NCI-H526 (cell line): Measurements from ENCODE around the gene FOXP4.

Experiments
- DNase-seq, 2 experiments: peaks; one replicate each; lab custom pipeline; 2025; lab: John Stamatoyannopoulos, UW

The FOXP4 gene

DNA sequence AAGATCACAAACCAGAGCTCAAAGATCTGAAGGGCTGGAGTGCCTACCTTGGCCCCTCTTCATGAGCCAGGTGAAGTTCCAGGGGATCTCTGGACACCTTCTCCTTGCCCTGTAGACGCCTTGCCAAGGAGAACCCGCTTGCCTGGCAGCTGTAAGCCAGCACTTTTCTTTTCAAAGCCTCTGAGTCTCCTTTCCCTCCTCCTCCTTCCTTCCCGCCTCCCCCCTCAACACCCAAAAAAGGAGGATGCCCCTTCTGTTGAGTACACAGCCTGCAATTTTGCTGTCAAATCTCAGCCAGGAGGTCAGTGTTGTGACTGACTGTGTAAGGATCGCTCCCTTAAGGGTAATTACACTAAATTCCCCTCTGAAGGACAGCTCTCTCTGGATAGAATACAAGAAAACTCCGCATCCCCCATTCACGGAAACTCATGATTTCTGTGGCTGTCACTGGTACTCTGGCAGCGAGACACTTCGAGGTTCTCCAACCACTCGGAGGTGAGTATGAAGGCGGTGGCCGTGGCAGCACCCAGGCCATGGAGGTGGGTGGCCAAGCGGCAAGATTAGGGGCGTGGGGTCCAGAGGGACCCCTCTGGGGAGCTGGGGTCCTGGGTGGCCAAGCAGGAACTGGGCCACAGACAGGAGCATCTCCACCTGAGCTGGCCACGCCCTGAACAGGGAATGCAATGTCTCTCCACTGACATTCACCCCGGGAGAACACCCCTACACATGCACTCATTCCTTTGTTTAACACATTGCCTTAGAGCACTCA, 23.2 kb upstream of the FOXP4 start:
- no peak for DNase-seq

- DNase-seq, result no peak
Measured at GRCh38 chr6:41523915-41524633, 22.1 kb upstream of the FOXP4 start.

DNA sequence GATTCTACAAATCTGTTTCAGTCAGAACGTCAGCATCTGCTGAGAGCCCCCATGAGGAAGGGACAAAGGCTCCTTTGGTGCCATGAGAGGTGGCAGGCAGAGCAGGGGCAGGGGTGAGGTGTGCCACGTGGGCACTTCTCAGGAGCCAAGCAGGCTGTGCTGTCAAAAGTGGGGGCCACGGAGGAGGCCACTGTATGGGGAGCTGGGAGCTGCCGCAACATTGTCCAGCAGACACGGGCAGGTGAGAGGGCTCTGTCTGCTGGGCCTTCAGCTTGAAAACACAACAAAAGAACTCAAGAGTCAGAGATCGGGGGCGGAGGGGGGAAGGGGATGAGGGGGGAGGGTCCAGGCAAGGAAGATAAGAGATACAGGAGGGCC, 21.6 kb upstream of the FOXP4 start:
- DNase-seq, result no peak

DNA sequence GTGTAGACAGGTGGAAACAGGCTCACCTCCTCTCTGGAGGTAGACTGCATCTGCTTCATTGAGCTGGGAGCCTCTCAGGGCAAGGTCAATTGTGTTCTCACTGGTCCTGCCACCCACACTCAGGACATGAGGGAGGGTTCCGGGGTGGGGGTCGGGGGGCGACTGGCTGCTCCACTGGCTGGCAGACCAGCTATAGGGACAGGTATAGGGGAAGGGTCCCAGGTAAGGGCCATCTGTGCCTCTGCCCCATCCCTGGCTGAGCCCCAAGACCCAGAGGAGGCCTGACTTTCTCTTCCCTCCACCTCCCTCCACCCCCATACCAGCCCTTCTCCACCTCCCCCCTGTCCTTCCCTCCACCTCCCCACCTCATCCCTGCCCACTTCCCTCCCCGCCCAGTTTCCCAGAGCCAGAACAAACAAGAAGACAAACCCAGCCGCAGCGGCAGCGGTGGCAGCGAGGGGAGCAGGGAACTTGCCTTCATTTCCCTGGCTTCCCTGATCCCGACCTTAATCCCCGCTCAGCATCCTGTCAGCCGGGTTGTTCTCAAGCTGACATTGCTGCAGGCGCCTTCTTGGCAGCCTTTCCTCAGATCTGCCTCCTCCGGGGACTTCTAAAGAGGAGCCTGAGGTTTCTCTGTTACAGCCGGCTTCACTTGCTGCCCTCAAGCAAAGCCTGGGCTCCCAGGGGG, 18.3 kb upstream of the FOXP4 start:
- DNase-seq, result peak in 1 of 2 experiments; percentile 39

DNA sequence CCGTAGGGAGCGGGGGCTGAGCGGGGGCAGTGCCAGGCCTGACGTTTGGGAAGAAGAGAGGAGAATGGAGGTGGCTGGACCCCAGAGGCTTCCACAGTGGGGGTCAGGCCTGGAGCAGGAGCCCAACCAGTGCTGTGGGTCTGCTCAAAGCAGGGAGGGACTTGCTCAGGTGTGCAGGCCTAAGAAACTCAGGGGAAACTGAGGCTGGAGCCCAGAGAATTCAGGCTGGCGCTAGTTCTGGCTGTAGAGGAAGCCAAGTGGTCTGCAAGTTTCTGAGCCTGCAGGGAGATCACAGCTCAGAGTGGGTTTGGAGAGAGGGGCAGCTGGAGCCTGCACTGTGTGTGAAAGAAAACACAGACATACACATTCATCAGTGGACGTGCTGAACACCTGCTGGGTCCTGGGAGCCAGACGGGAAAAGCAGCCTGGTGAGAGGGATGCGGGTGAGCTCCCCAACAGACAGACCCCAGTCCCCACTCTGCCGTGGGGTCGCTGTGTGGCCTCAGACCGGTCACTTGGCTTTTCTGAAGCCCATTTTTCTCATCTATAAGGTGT, 17.7 kb upstream of the FOXP4 start:
- no peak for DNase-seq

GRCh38 chr6:41529049-41529448, 17.1 kb upstream of the FOXP4 start:
- DNase-seq, result no peak

DNA sequence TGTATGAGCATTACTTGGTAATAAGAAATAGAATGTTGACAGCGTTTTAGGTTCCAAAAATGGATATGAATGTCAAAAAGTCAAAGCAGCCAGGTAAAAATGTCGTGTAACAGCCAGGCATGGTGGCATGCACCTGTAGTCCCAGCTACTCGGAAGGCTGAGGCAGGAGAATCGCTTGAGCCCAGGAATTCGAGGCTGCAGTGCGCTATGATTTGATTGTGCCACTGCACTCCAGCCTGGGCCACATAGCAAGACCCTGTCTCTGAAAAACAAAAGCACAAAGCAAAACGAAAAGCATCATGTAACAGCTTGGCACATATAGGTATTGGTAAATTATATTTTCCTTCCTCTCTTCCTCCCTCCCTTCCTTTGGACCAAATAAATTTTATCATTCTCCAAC, 16.2 kb upstream of the FOXP4 start:
- DNase-seq, result no peak

- DNase-seq, result no peak
Measured at GRCh38 chr6:41530476-41530875, 15.7 kb upstream of the FOXP4 start.

DNA sequence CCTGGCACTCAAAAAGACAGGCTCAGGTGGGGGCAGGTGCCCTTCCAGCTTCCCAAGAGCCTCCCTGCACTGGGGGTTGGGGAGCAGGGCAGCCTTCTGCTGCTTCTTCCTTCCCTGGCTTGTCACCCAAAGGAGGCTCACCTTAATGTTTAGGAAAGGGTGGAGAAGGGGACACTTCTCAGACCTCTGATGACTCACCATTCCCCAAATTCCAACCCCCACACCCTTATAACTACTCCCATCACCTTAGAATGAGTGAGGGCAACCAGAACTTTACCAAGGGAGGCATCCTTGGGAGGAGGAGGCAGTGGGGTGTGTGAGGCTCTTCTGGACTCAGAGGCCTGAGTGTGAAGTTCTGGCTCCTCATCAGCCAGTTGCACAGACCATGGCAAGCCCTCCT, 15.2 kb upstream of the FOXP4 start:
- no peak for DNase-seq

DNA sequence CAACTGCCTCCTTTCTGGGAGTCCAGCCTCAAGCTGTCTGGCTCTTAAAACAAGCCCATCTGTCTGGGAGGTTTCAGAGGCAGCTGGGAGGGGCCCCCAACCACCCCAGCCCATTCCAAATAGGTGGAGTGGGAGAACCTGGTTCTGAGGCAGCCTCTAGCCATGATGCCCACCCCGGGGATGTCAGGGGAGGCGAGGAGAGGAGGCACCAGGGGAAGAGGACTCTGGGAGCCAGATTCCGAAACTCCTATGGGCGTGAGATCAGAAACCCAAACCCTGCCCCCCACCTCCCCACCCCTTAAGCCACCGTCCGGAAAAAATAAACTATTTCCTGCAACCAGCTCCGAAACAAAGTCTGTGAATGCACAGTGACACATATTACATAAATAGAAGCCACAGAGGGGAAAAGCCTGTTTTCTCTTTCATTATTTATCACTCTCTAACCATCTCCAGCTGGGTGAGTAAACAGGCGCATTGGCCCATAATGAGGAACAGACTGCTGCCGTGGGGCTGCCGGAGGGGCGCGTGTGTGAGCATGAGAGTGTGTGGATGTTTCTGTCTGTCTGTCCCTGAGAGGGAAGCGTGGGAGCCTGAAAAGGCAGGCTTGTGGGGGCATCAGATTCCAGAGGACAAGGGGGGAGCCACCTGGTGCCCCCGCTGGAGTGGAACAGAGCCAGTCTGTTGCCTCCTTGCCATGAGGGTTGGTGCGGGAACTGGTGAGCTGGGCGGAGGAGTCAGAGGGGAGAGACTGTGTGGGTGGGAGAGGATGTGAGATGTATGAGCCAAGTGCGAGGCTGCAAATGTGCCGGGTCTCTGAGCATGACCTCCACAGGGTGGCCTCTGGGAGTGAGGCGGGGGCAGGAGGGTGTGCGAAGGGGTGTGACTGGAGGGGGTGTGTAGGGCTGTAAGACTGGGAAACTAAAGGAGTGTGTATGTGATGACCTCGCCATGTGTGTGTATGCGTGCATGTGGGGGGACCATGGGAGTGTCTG, 14.3 kb upstream of the FOXP4 start:
- DNase-seq, result no peak

DNA sequence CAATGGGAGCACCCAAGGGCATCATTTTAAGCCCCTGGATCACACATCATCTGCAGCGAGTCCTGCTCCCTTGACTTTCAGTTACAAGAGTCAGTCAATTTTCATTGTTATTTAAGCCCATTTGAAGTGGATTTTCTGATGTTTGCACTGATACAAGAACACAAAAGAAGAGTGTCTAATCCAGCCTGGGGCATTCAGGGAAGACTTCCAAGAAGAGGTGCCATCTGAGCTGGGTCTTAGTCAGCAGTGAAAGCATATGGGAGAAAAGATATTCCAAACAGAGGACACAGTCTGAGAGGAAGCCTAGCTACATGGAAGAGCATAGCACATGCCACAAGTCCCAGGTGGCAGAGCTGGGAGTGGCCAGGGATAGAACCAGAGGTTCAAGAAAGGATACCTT, 10.4 kb upstream of the FOXP4 start:
- no peak for DNase-seq

DNA sequence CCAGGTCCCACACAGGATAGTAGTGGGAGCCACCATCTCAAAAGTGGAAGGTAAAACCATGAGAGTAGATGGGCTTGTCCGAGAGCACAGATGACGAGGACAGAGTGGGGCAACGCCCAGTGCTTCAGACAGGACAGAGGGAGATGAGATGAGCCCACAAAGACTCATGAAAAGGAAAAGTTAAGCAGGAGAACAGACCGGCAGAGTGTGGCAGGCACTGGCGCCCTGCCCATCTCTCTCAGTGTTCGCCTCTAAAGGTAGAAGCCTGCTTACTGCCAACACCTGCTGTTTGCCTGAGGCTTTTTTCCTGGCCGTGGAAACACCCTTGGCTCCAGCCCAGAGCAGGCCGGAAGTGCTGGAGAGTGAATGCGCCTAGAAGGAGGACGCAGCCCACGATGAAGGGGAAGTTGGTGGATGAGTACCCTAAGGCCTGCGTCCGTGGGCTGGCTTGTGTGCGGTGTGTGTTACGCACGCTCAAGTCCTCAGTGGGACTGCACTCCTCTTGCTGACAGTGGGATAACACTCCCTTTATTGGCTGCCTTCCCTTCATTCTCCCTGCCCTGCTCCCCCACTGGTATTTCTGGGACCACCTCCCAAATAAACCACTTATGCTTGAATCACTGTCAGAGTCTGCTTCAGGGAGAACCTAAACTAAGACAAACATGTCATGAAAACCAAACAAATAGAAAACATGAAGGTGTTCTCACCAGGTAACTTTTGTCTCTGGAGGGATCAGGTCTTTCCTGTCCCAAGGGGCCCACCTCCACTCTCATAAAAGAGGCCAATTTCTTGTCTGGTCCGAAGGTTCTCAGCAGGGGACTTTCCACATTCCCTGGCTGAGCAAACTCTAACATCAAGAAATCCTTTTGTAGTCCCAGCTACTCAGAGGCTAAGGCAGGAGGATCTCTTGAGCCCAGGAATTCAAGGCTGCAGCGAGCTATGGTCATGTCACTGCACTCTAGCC, 9.1 kb upstream of the FOXP4 start:
- DNase-seq, result peak; percentile 33 to 77

DNA sequence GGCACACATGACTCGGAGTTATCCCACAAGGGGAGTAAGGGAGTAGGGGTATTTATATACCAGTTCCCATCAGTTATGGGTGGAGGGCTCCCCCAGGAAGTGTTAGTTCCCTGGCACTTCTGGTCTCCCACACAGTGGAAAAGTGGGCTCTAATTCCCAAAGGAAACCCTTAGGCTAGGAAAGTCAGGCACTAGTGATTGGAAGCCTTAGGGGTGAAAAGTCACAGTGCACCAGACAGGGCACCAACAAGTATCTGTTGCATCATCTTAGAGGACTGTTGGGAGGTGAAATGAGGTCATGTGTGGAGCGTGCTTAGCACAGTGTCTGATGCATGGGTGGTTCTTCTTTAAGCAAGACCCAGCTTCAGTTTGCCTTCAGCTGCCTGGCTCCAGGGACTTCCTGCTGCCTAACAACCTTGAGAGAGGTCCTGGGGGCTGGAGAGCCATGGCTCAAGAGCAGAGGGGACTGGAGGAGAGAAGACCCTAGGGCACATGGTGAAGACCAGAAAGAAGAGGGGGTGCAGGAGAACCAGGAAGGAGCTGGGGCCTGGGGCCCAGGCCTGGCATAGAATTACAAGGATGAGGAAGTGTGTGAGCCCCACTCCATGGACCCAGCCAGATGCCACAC, 7.5 kb upstream of the FOXP4 start:
- DNase-seq, result no peak

- no peak for DNase-seq
Measured at GRCh38 chr6:41539204-41539603, 7.0 kb upstream of the FOXP4 start.

- DNase-seq, result no peak
Measured at GRCh38 chr6:41541364-41541763, 4.8 kb upstream of the FOXP4 start.

DNA sequence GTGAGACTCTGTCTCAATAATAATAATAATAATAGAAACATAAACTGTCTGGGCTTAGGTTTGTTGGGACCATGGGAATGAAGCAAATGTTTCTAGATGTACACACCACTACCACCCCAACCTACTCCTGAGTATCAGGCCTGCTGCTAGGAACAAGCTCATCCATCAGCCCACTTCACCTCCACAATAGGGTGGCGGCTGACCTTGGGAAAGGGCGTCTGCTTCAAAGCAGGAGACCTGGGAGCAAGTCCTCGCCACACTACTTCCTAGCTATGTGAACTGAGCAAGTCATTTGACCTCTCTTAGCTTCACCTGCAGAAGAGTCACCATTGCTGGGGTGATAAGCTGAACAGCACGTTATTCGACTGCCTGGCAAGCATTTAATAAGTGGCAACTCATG, 3.1 kb upstream of the FOXP4 start:
- no peak for DNase-seq

DNA sequence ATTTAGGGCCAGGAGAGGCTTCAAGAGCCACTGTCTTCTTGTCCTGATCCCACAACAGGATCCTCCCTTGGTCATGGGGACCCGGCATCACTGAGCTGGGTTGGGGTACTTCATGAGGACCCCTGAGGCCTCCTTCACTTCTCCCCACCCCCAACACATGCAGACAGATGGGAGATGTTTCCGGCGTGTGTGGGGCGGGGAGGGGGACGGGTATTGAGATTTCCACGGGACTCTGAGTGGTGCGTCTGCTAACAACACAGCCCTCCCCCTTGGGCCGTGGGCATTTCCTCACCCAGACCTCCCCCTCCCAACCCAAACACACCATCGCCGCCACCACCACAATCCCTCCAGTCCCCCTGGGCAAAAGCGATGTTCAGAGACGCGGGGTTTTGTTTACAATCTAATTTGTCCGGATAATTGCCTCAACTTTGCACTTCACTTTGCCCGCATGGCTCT, 906 bp upstream of the FOXP4 start:
- DNase-seq, result peak in 1 of 2 experiments; percentile 66

- DNase-seq, result peak in 1 of 2 experiments; percentile 85
Measured at GRCh38 chr6:41546475-41546865, 289 bp downstream of the FOXP4 start.

DNA sequence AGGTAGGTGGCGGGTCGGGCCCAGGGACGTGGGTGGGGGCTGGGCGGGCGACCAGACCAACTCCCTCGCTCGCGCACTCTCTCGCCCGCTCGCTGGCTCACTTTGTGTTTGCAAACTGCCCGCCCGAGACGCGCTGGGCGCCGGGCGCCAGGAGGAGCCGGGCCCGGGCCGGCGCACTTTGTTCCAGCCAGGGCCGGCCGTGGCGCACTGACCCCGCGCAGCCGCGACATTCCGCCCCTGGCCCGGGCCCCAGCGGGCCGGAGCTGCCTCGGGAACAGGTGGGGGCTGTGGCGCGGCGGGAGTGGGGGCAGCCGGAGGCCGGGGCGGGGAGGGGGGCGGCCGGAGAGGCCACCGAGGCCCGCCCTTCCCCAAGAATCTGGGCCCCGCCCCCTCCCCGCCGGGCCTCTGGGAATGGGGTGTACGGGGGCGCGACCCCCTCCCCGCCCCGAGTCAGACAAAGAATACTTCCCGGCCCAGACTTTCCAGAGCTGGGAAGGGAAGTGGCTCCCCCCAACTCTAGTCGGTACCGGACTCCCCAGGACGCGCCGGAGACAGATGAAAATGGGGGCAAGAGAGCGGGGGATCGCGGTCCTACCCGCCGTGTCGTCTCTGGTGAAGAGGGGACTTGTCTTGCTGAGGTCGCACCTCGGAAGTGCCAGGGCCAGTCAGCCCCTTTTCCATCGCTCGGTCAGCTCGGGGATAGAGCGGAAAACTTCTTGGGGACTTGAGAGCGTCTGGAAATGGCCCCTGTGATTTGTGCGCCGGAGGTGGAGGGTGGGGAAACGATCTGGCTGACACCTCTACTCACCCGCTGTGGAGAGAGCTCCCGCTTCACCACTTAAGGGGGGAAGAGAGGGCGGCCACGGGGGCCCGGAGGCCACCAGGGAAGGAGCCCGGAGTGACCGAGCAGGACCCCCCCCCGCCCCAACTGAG, 951 bp downstream of the FOXP4 start:
- DNase-seq, result peak in 1 of 2 experiments; percentile 70
